ENCODE results near the gene HTRA2.
"Not testable (repeated sequence)": the region's sequence is repeated elsewhere in the genome, so short reads cannot be mapped to it uniquely, and the experiment has no call there.

The HTRA2 gene

DNA sequence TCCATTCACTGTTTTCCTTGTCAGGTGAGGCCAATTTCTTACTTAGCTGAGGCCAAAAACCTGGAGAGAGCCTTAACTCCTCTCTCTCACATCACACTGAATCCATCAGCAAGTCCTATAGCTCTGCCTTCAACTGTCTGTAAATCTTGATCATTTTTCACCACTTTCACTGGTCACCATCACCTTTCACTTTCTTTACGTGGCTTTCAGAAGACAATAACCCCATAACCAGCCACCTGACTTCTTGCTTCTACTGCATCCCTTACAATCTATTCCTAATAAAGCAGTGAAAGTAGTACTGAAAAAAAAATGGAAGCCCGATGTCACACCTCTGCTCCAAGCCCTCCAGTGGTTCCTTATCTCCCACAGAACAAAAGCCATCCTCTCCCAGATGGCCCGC is 16.3 kb downstream of the HTRA2 start:
- no peak for FAIRE-seq

DNA sequence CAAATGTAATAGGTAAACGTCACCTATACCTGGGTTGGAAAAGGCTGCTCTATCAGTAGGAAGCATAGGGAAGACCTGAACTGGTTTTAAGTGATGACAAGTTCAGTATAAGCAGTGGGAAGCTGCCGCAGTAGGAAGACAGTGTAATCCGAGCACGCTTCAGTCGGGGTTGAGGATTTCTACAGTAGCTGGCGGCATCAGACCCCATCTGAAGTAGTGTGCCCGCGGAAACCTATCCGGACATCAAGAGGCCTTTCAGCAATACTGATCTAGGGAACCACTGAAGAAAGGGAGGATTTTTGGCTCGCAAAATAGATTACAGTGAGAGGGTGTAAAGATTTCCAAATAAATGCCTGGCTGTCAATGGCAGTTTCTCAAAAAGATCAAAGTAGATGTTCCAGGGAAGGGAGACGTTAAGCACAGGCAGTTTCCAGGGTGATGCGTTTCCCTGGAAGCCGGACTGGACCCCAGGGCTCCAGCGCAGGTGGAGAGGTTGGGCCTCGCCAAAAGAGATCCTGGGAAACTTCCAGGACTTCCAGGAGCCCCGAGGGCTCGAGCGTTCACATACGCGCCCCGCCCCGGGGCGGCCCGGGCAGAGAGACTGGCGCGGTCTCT is 18.7 kb downstream of the HTRA2 start:
- FAIRE-seq = no peak

DNA sequence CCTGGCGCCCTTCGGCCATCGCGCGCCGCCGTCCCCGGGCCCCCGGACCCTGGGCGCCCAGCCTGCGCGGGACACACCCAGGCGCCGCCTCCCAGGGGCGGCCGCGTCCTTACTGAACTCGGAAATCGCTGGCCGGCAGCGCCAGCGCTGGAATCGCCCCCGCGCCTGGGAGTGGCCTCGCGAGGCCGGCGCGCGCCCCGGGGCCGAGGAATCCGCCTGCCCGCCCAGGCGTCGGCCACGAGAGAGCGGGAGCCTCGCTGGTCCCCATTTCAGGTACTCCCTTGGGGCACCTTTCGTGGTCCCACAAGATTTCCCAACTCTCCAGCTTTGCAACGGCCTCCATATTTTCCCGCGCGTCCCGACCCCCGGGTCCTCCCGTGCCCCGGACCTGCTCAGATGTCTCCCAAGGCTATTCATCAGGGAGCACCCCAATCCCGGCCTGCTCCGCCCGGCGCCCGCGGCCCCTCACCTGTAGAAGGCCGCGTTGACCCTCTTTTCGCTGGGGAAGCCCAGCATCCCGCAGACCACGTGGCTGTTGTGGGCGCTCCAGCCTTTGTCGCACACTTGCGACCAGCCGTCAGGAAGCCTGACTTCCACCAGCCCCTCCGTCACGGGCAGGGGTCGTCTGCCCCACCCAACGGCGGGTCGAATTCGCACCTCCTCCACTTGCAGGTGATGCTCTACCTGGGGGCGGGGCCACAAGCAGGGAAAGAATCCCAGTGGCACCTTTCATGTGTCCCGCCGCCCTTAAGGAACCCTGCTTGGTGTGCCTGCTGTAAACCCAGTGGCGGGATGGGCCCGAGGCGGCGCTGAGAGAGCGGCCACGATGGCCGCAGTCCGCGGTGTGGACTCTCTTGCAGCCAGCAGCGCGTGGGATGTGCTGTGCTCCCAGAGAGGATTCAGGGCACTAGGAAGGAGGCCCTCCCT is 19.4 kb downstream of the HTRA2 start:
- no peak for FAIRE-seq

DNA sequence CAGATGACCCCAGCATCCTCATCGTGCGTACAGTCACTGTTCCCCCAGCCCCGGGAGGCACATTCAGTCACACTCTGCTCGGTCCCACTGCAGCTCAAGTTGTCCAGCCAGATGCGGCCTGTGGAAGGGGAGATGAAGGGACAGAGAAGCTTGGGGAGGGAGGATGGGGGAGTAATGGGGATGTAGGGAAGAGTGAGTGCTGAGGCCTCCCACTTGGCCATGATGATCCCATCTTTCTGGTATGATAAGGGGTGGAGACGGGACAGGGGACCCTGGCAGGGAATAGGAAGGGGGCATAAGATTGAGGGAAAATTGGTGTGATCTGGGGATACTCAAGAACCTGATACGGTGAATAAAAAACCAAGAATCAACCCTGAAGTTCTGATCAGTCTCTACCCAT is 20.5 kb downstream of the HTRA2 start:
- FAIRE-seq = no peak

DNA sequence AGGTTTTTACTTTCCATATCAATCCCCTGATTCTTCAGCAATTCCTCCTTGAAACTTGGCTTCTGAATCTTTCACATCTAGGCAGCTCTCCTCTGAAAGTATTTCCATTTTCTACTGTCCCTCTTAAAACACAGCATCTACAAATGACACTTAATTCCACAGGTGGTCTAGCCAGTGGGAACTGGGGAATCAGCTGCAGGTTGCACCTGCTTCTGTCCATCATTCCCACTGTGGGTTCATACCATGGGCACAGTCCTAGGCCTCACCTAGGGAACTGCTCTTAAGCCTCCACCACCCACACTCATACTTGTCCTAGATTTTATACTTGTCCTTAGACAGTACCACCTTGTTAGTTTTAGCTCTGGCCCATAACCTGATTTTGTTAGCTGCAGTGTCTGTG is 21.8 kb downstream of the HTRA2 start:
- no peak for FAIRE-seq

DNA sequence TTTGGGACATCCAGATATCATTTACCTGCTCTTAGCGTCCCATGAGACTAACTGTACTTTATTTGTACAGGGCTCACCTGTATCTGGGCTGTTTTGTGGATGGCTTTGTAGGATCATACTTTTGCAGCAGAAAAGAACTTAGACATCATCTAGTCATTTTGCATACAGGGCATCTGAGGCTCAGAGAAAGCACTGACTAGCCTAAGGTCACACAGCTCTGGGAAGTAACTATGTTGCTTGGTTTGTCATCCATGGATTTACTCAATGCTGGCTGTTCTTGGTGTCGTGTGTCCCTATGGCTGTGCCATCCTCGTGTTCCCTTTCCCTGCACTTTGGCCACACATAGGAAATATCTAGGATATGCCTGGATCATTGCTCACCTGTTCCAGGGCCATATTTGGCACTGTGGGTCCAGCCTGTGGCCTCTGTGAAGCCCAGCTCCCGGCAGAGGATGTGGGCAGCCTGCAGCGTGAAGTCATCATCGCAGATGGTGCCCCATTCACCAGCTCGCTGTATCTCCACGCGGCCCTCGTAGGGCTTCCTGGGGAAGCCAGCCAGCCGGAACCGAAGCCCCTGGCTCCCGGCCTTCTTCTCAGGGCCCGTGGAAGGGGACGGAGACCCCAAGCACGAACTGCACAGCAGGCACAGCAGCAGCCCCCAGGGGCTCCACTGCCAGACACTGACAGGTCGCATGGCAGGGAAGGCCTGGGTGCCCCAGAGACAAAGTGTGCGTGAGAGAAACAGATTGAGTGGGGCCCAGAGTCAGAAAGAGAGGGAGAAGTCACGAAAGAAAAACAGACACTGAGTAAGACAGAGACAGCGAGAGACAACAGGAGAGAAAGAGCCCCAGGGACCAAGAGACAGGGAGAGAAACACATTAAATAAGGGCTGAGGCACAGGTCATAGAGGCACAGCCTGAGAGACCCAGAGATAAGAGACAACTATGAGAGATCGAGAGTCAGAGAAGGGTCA is 22.5 kb downstream of the HTRA2 start:
- no peak for FAIRE-seq

DNA sequence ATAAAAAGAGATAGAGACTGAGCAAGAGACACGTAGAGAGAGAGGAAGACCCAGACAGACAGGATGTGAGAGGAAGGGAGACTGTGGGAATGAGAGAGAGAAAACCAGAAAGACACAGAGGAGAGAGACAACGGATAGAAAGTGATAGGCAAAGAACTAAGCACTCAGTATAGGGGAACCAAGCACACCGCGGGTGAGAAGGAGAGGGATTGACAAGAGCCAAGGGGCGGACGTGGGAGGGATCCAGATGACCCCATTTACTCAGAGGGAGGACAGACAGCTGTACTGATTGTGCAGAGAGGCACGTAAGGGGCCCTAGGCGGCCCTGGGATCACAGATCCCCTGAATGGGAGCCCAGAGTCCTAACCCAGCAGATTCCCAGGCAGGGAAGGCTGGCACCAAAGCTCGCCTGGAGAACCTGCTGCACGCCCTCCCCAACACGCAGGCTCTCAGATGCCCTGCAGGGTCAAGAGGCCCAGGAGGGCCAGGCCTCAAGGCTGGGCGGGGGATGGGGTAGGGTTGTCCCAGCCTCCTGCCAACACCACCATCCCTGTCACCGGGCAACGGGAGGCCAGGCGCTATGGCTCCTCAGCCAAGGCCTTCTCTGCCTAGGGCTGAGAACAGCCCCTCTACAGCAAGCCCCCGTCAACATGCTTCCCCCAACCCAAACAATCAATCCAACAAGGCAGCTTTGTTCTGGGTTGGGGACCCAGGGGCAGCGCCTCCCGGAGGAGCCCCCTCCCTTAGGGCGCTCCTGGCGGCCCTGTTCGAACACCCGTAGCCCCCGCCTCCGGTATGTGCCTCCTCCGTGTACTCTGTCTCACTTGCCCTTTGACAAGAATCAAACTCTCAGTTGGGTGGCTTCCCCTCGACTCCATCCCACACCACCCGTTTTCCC is 23.4 kb downstream of the HTRA2 start:
- FAIRE-seq = no peak

DNA sequence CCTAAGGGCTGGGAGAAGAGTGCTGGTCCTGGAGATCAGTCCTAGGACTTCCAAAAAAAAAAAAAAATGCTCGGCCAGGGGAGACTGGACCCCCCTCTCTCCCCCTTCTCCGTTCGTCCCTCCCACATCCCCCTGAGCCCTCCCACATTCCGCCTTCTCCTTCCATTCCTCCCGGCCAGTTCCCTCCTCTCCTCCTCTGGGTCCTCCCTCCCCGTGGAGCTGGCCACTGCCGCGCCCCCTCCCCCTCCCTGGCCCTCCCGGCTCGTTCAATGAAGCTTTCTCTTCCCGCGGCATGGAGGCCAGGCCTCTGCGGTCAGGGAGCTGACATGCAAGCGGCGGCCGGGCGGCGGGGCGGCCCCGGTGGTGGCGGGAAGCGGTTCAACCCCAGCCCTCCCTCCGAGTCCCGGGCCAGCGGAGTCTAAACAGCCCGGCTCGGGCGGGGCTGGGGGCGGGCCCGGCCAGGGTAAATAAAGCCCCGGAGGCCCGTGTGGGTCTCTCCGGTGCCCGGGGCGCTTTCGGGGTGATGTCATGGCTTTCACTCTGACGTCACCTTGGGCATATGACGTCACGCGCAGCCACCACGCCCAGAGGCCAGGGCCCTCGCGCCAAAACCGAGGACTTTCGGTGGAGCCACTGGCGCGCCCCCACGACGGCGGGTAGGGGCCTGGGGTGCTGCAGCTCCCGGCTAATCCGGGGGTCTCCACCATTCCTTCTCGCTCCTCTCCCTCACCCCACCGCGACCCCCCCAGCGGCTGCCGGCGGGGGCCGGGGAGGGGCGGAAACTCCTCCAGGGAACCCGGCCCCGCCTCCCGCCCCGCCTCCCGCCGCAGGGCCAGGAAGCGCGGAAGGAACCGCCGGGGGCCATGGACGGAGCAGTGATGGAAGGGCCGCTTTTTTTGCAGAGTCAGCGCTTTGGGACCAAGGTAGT is 24.4 kb downstream of the HTRA2 start, which contains the start of the genes DOK1 and LOXL3:
Gene DOK1, plus strand, starts transcription at position 829 of the 928 bp plus-strand sequence. Its CDS starts 35 bp downstream, at position 864.
Gene LOXL3, minus strand, starts transcription at position 51 of the 928 bp plus-strand sequence. CDS start 1,308 bp downstream, outside the sequence.
- no peak for FAIRE-seq

DNA sequence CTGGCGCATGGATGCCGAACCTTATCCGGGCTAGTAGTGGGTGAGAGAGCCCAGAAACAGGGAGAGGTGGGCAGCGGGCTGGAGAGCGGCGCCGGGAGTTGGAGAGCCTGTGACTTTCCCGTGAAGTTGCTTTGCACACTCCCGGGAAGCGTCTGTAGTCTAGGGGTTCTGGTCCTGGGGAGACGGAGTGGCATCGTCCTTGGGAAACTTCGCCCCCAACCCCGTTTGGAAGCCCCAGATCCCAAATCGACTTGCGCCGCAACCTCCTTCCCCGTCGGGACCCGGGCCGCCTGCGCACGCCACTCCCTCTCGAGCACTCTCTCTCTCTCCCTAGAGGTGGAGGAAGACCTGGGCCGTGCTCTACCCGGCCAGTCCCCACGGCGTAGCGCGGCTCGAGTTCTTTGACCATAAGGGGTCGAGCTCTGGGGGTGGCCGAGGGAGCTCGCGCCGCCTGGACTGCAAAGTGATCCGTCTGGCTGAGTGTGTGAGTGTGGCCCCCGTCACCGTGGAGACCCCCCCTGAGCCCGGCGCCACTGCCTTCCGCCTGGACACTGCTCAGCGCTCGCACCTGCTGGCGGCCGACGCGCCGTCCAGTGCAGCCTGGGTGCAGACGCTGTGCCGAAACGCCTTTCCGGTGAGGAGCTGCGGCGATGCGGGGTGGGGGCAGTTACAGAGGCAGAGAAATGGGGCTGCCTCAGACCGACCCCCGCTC is 25.2 kb downstream of the HTRA2 start:
- no peak for FAIRE-seq

DNA sequence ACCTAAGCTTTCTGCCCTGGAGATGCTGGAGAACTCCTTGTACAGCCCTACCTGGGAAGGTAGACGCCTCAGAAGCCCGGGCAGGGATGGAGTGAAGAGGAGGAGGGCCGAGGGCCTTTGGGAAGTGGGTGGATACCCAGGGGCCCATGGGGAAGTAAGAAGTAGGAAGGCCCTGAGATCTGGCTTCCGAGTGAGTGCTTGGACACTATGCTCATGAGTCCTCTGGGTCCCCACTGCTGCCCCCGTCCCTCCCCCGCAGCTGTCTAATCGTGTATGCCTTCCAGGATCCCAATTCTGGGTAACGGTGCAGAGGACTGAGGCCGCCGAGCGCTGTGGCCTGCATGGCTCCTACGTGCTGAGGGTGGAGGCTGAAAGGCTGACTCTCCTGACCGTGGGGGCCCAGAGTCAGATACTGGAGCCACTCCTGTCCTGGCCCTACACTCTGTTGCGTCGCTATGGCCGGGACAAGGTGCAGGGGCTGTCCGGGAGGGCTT is 25.9 kb downstream of the HTRA2 start:
- FAIRE-seq = no peak

DNA sequence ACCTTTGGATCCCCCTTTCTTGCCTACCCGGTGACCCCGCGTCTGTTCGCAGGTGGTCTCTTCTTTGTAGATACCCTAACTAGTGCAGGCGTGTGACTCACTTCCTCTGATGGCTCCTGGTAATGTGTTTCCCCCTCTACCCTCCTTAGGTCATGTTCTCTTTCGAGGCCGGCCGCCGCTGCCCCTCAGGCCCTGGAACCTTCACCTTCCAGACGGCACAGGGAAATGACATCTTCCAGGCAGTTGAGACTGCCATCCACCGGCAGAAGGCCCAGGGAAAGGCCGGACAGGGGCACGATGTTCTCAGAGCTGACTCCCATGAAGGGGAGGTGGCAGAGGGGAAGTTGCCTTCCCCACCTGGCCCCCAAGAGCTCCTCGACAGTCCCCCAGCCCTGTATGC is 26.4 kb downstream of the HTRA2 start:
- FAIRE-seq = no peak

DNA sequence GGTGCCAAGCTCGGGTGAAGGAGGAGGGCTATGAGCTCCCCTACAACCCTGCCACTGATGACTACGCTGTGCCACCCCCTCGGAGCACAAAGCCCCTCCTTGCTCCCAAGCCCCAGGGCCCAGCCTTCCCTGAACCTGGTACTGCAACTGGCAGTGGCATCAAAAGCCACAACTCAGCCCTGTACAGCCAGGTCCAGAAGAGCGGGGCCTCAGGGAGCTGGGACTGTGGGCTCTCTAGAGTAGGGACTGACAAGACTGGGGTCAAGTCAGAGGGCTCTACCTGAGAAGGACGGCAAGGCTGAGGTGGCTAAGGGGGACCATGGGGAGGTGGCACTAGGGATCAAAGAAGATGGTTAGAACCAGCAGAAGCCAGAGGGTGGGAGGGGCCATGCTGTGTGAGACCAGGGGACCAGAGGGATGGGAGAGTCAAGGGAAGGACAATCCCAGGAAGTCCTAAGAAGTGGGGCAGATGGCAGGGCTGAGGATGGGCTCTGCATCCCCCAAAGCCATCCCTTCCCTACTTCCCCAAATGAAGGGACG is 27.2 kb downstream of the HTRA2 start:
- no peak for FAIRE-seq

DNA sequence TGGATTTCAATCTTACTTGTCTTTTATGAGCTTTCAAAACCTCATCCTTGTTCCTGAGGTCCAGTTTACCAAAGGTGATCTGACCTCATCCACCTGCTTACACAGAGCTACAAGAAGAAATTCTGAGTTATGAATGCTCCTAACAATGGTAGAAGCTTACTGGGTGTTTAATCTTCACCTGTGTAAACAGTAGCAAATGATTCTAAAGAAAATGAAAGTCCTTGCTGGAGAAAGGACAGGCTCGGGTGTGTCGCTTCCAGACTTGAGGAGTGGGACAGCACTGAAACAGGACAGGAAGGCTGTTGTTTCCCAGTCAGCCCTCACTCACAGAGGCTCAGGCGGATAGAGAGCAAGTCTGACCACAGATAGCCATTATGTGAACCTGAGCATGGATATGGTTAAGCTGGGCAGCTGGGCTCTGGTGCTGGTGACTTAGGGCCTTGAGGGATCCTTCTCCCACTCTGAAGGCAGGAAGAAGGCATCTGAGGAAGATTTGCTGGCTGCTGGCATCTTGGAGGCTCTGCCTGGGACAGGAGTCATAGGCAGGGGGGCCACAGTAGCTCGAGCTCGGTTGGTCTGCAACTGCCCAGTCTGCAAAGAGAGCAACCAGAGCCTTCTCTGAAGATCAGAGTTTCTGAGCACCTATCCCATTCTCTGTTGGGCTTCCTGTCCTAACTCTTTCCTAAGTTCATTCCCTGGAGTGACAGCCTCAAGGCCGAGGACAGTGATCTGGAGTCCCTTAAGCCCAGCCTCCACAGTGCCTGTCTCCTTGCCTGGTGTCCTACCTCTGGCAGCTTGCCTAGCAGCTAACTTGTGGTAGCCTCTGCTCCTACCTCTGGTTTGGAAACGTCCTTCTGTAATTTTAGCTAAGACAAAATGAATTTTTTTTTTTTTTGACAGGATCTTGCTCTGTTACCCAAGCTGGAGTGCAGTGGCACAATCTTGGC is 28.8 kb downstream of the HTRA2 start:
- FAIRE-seq = no peak

DNA sequence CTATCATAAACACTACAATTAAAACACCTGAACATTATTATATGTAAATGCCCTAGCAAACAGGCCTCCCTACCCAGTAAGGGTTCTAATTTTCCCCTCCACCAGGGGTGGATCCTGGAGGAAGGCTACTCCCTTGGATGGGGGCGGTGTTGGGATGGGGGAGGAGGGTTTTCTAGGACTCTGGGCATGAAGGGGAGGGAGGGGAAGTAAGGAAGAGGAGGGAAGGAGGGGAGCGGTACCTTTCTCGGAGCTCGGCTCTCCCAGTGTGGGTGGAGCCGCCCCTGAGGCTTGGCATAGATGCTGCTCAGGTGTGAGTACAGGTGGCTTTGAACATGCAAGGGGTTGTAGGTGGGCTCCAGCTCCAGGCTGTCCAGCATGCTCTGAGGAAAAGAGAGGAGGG is 30.2 kb downstream of the HTRA2 start:
- no peak for FAIRE-seq

DNA sequence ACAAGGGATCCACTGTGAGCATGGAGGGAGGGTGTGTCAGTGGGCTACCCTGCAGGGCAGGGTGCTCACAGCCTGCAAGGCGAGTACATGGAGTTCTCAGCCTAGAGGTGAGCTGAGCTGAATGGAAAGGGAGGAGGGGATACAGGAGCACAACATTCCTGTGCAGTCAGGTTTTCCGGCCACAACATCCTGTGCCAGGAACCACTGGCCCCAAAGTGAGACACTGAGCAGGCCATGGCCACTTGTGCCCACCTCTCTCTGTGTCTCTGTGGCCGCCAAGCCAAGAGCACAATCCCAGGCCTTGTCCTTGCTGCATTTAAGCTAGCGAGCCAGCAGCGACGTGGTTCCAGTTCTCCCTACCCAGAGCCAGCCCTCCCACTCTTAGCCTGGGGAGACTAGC is 30.9 kb downstream of the HTRA2 start:
- FAIRE-seq = no peak

DNA sequence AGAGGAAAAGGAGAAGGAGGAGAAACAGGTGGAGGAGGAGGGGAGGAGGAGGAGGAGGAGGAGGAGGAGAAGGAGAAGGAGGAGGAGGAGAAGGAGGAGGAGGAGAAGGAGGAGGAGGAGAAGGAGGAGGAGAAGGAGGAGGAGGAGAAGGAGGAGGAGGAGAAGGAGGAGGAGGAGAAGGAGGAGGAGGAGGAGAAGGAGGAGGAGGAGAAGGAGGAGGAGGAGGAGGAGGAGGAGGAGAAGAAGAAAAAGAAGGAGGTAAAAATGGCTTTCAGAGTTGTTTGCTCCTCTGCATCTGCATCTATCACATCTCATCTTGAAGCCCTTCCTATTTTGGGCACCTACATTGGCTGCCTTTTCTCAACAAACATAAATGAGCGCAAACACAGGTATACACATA is 31.3 kb downstream of the HTRA2 start:
- not testable (repeated sequence) for FAIRE-seq

DNA sequence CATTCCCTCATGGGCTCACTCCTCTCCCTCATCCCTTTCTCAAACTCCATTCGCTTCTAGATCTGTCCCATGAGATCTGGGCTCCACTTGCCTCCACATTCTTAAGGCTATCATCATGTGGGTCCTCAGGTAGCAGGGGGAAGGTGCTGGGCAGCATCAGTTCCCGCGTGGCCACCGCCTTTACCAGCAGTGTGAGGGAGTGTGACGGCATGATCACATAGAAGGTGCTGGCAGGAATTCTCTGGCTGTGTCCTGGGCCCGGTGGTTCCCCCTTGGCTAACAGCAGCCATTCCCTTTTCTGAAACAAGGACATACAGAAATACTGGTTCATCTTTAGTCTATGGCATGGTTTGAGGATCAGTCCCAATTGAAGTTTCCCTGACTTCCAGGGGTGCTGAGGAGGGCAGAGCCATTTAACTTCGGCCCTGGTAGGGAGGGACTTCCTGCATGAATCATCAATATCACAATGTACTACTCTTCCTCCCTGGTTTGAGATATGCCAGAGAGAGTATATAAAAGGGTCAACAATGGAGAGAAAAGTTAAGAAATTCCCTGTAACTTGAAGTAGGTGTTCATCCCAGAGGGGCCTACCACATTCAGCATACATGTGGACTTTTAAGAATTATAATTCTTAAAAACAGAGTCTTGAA is 32.5 kb downstream of the HTRA2 start:
- FAIRE-seq = no peak

DNA sequence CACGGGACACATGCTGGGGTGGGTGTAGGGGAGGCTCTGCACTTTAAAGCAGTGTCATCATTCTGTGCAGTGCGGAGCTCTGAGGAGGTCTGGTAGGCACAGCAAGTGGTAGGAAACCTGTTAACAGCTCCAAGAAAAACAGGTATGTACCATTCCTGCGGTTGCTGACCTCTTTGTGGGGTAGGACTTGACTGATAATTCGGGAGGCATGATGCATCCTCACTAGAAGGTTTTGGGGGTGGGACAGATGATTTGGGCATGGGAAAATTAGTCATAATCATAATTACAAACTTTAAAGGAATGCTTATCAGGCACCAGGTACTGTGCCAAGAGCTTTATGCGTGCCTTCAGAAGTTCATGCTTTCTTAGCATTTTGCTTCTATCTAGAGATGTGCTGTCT is 34.5 kb downstream of the HTRA2 start:
- no peak for FAIRE-seq

All from TTC549 (cell line).